Hepatocyte (in vitro differentiated cells): ENCODE measurements around the gene CRB1. TPM values are rescaled to one million over a fixed set of nuclear protein-coding genes. Genes with fewer than 3 reads are reported as not detected.

Experiments
- DNase-seq: peaks from one replicate; pipeline ENCODE4 v3.0.0-alpha.2; 2016; ENCODE audit warnings: low spot score
- H2AFZ ChIP-seq: fragments of 200-600 bp; sonication (generic); 2 replicates; pipeline ENCODE4 v1.6.0; 2016; ENCODE audit warnings: antibody characterized with exemption, mild to moderate bottlenecking
- H3K27ac ChIP-seq: fragments of 200-600 bp; sonication (generic); 2 replicates; pipeline ENCODE4 v1.5.1; 2016; ENCODE audit warnings: mild to moderate bottlenecking
- H3K27me3 ChIP-seq: fragments of 200-600 bp; sonication (generic); 2 replicates; pipeline ENCODE4 v1.6.1; 2016
- H3K36me3 ChIP-seq: fragments of 200-600 bp; sonication (generic); replicated peaks from 2 replicates; pipeline ENCODE4 v1.5.1; 2016; ENCODE audit warnings: low read depth; ENCODE audit not compliant: insufficient read depth
- H3K4me1 ChIP-seq: fragments of 200-600 bp; sonication (generic); 2 replicates; pipeline ENCODE4 v1.5.1; 2016; ENCODE audit warnings: mild to moderate bottlenecking, moderate library complexity; ENCODE audit not compliant: insufficient read depth
- H3K4me2 ChIP-seq: fragments of 200-600 bp; sonication (generic); 2 replicates; pipeline ENCODE4 v1.6.0; 2016
- H3K4me3 ChIP-seq: fragments of 200-600 bp; sonication (generic); 2 replicates; pipeline ENCODE4 v1.5.1; 2016; ENCODE audit warnings: mild to moderate bottlenecking
- H3K79me2 ChIP-seq: fragments of 200-600 bp; sonication (generic); 2 replicates; pipeline ENCODE4 v1.6.0; 2017; ENCODE audit warnings: mild to moderate bottlenecking
- H3K9me2 ChIP-seq: fragments of 200-600 bp; sonication (generic); replicated peaks from 2 replicates; pipeline ENCODE4 v1.6.0; 2017; ENCODE audit warnings: mild to moderate bottlenecking; ENCODE audit not compliant: insufficient read depth
- H3K9me3 ChIP-seq: fragments of 200-600 bp; sonication (generic); 2 replicates; pipeline ENCODE4 v1.5.1; 2016; ENCODE audit warnings: low read depth, mild to moderate bottlenecking
- H4K20me1 ChIP-seq: fragments of 200-600 bp; sonication (generic); 2 replicates; pipeline ENCODE4 v1.6.0; 2016; ENCODE audit warnings: mild to moderate bottlenecking; ENCODE audit not compliant: insufficient read depth, poor library complexity, severe bottlenecking
- EZH2 ChIP-seq: fragments of 200-600 bp; sonication (generic); IDR thresholded peaks from 2 replicates; pipeline ENCODE4 v1.6.1; 2016; ENCODE audit warnings: antibody characterized with exemption, mild to moderate bottlenecking, borderline replicate concordance
- EZH2phosphoT487 ChIP-seq: fragments of 200-600 bp; sonication (generic); IDR thresholded peaks from one replicate; pipeline ENCODE4 v1.6.1; 2018; ENCODE audit warnings: antibody characterized with exemption, mild to moderate bottlenecking, low read depth, moderate library complexity; ENCODE audit not compliant: unreplicated experiment, severe bottlenecking
- WGBS: methylation state at CpG from one replicate; pipeline ENCODE4 v1.1.6; 2016; ENCODE audit warnings: low lambda C conversion rate; ENCODE audit errors: missing lambda C conversion rate; 5-methylcytosine and 5-hydroxymethylcytosine counted together
- polyA plus RNA-seq: library from polyadenylated mRNA; unstranded; fragments of >200 nt; fragmentation: Nextera tagmentation; extraction: Ambion mirVana; gene quantifications from 2 replicates; pipeline ENCODE4 v1.2.1, GENCODE V29; 2016
- total RNA-seq: library from RNA; depleted of rRNA; stranded (reverse); fragments of >200 nt; gene quantifications from 2 replicates; pipeline ENCODE4 v1.2.3, GENCODE V29; 2014
- TF ChIP-seq, protein P1 (sequence below): fragments of 200-600 bp; sonication (generic); IDR thresholded peaks from 2 replicates; pipeline ENCODE4 v1.5.1; 2016; ENCODE audit warnings: antibody characterized with exemption, mild to moderate bottlenecking; ENCODE audit not compliant: poor library complexity

Gene CRB1
- total and polyA plus RNA-seq, 2 experiments from 2014 or later: 0.30 TPM; not detected in 1

DNA sequence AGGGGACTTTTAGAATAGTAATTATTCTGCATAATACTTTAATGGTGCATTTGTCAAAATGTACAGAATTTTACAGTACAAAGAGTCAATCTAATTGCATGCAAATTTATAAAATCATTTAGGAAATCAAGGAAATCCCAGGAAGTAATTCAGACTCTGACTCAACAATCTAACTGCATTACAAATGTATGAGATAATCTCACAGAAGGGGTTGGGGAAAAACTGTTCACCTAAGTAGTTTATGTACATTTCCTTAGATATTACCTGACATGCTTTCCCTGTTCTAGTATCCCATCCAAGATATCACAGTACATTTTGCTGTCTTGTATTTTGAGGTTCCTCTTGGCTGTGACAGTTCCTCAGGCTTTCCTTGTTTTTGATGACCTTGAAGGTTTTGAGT, 4.7 kb downstream of the CRB1 start:
- Histone ChIP-seq H3K27me3 (peaks cover 3% of the 10 kb centered on the region), H3K4me1 (no peaks in the 10 kb centered on the region), H3K36me3 (no peaks in the 10 kb centered on the region), H3K4me2 (no peak overlapping the region), H3K9me2 (no peaks in the 10 kb centered on the region), H3K27ac (no peak overlapping the region), H4K20me1 (no peaks in the 10 kb centered on the region), H3K79me2 (no peaks in the 10 kb centered on the region), H3K9me3 (no peaks in the 10 kb centered on the region), H2AFZ (no peak overlapping the region), H3K4me3 (no peak overlapping the region)
- no peak for DNase-seq
- TF ChIP-seq, protein P1, sequence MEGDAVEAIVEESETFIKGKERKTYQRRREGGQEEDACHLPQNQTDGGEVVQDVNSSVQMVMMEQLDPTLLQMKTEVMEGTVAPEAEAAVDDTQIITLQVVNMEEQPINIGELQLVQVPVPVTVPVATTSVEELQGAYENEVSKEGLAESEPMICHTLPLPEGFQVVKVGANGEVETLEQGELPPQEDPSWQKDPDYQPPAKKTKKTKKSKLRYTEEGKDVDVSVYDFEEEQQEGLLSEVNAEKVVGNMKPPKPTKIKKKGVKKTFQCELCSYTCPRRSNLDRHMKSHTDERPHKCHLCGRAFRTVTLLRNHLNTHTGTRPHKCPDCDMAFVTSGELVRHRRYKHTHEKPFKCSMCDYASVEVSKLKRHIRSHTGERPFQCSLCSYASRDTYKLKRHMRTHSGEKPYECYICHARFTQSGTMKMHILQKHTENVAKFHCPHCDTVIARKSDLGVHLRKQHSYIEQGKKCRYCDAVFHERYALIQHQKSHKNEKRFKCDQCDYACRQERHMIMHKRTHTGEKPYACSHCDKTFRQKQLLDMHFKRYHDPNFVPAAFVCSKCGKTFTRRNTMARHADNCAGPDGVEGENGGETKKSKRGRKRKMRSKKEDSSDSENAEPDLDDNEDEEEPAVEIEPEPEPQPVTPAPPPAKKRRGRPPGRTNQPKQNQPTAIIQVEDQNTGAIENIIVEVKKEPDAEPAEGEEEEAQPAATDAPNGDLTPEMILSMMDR: no peak
- TF ChIP-seq EZH2phosphoT487 (no peak), EZH2 (no peak)

DNA sequence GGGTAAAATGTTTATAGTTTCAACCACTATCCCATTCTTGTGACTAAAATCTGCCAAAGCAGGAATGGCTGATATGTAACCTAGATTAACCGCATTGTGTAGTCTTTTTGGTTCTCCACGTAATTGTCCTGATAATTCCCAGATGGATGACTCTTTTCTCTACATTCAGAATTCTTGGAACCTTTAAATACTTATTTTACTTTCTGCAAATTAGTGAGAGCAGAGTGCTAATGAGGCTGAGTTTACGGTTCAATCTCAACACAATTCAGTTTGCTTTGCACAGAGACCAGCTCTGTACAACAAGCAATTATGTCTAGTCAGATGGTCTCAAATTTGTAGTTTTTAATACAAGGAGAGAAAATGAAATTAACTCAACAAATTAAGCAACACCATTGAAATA, 9.1 kb downstream of the CRB1 start:
- H3K36me3 ChIP-seq: no peaks in the 10 kb centered on the region
- 83% methylated on average over 3 of the region's 3 CpGs for WGBS
- H3K79me2 ChIP-seq: no peaks in the 10 kb centered on the region
- H3K4me1 ChIP-seq: no peaks in the 10 kb centered on the region
- no peak for DNase-seq
- H3K4me3 ChIP-seq: no peak overlapping the region
- no peaks in the 10 kb centered on the region for H3K9me3 ChIP-seq
- no peak overlapping the region for H2AFZ ChIP-seq
- TF ChIP-seq, protein P1: no peak
- TF ChIP-seq EZH2: no peak
- TF ChIP-seq EZH2phosphoT487: no peak
- no peaks in the 10 kb centered on the region for H3K27me3 ChIP-seq
- H3K9me2 ChIP-seq: no peaks in the 10 kb centered on the region
- H3K4me2 ChIP-seq: no peak overlapping the region
- H3K27ac ChIP-seq: no peak overlapping the region
- no peaks in the 10 kb centered on the region for H4K20me1 ChIP-seq

DNA sequence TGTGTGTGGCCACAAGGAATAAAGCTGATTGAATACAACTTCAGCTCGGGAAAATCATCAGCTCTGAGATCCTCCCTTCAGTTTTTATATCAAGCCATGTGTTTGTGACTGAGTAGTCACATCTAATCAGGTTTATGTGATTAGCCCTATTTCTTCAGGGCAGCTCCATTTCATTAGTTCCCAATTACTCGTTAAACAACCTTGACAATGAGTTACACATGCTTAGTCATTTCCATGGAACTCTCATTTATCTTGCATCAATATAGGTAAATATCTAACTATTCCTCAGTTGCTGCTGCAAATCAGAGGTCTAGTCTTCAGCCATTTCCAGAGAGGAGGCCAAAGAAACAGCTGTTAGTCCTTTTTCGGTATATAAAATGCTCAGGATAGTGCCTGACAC, 16.3 kb downstream of the CRB1 start:
- H2AFZ ChIP-seq: no peak overlapping the region
- no peak overlapping the region for H3K27ac ChIP-seq
- no peaks in the 10 kb centered on the region for H3K4me1 ChIP-seq
- H4K20me1 ChIP-seq: no peaks in the 10 kb centered on the region
- no peaks in the 10 kb centered on the region for H3K27me3 ChIP-seq
- H3K79me2 ChIP-seq: no peaks in the 10 kb centered on the region
- whole genome bisulfite sequencing: 86% methylated on average over 3 of the region's 3 CpGs
- H3K36me3 ChIP-seq: no peaks in the 10 kb centered on the region
- TF ChIP-seq, protein P1: no peak
- TF ChIP-seq EZH2 (no peak), EZH2phosphoT487 (no peak)
- H3K4me2 ChIP-seq: no peak overlapping the region
- no peak overlapping the region for H3K4me3 ChIP-seq
- no peaks in the 10 kb centered on the region for H3K9me3 ChIP-seq
- DNase-seq: no peak
- no peaks in the 10 kb centered on the region for H3K9me2 ChIP-seq

DNA sequence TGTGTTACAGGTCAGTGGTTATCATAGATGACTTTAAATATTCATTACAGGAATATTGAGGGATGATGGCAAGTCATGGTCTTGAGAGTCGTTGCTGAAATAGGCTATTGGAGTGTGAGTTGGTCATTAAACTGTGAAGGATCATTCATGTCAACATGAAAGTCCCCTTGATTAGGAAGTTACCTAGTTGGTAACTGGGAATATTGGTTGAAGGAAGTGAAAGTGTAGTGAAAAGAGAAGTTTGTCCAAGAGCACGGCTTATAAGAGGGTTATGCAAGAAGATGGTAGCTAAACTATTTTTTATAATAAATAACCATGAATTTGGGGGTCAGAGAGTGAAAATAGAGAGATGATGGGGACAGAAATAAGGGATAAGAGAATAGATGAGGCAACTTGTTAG, 16.9 kb downstream of the CRB1 start:
- no peak for DNase-seq
- Histone ChIP-seq H3K27ac (no peak overlapping the region), H3K36me3 (no peaks in the 10 kb centered on the region), H3K4me2 (no peak overlapping the region), H3K27me3 (no peaks in the 10 kb centered on the region), H3K9me2 (no peaks in the 10 kb centered on the region), H3K9me3 (no peaks in the 10 kb centered on the region), H2AFZ (no peak overlapping the region), H4K20me1 (no peaks in the 10 kb centered on the region), H3K4me3 (no peak overlapping the region), H3K79me2 (no peaks in the 10 kb centered on the region), H3K4me1 (no peaks in the 10 kb centered on the region)
- 83% methylated on average over 2 of the region's 2 CpGs for WGBS
- TF ChIP-seq EZH2phosphoT487: no peak
- TF ChIP-seq, protein P1: no peak
- TF ChIP-seq EZH2: no peak
